GM21381 (cell line): ENCODE results near the gene JPT1.
"Not testable (repeated sequence)": the region's sequence is repeated elsewhere in the genome, so short reads cannot be mapped to it uniquely, and the experiment has no call there.

Experiments used
- ATAC-seq: cut with Tn5 transposase; IDR thresholded peaks from one replicate; pipeline ENCODE4 v1.9.1; 2021; ENCODE audit warnings: mild to moderate bottlenecking, moderate library complexity; ENCODE audit not compliant: unreplicated experiment

JPT1 gene

DNA sequence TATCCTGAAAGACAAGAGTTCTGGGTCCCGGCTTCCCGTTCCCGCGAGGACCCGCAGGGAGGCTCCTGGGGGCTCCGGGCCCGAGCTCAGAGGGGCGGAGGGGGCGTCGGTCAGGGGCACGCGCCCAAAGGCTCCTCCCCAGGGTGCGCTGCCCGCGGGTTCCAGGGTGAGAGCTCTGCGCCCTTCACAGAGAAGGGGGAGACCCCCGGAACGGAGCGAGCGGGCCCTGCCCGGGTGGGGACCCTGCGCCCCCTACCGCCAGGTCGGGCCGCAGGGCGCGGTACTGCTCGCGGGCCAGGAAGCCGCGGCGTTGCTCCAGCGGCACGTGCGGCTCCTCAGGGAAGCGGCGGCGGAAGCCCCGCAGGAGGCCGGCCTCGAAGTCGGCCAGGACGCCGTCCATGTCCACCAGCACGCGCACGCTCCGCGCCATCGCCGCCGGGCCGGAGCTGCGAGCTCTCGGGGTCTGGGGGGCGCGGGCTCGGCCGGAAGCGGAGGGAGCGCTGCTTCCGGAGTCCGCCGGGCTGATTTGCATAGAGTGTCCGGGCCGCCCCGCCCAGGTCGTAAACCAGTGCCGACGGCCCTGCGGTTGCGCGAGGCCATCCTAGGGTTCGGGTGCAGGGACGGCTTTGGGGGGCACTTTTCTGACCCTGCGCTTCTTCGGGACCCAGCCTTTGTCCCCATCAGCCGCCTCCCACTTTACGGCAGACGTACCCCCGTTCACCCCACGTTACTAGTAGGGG is 22.9 kb downstream of the JPT1 start, which contains the start of gene NT5C:
Gene NT5C, minus strand, starts transcription at position 465 of the 740 bp plus-strand sequence. Its CDS starts 35 bp downstream, at position 430.
- peak; percentile 83 for ATAC-seq

DNA sequence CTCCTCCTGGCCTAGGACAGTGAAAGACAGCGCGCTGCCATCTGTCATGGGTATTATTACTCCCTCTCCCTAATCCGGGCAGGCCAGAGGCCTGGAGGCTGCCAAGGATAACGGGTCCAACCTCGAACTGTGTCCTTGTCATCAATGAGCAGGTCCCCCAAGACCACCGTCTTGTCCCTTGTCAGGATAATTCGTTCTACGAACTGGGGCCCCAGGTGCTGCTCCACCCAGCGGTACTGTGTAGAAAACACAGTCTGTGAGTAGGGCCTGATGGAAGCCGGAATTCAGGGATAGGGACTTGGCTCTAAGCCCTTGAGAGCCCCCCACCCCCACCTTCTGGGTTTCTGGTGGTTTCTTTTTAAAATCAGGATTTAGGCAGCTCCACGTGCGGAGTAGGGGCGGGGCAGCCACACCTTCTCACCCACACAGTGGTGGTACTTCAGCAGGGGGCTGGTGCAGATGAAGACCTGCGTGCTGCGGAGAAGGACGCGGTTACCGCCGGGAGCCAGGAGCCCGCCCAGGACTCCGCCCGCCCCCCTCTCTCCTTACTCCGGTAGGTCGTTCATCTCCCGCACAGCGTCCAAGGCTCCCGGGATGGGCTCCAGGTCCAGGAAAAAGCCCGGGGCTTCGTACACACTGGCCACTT is 23.6 kb downstream of the JPT1 start:
- no peak for ATAC-seq

DNA sequence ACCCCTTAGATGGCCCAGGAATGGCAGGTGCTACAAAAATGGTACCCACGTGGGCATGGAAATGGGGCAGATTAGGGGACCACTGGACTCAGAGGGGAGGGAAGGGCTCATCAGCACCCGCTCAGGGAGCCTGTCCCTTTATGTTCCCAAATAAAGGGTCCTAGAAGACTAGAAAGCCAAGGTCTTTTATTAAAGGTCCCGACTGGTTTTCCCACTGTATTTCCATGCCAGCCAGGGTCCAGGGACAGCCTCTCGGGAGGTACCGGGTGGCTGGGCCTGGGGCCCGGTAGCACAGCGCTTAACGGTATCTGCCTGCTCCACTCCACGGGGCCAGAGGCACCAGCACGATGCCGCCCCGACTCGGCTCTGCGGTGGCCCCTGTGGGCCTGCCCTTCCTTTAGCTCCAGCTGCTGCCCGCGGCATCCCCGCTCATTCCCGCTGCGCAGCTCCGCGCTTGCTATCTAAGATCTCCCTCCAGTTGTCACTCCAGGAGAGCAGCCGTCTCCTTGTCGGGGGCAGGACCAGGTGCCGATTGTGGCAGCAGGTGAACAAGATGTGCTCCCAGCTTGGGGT is 24.2 kb downstream of the JPT1 start:
- ATAC-seq: no peak

DNA sequence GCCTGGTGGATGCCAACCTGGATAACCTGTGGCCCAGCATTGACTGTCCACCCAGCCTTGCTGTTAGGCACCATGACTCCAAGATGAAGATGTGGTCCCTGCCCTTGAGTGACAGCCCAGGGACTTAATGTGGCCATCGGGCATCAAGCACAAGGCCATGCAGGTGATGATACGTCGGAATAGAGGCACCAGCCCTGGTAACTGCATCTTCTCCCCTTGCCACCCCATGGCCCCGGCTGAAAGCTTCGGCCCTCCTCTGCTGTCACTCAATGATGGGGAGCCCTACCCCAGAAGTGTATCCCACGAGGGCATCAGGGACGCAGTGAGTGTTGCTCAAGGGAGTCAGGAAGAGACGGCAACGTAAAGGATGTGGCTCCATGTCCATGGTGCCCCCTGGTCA is 24.7 kb downstream of the JPT1 start:
- no peak for ATAC-seq

GRCh38 chr17:75128694-75129505 is 25.4 kb downstream of the JPT1 start:
- ATAC-seq: no peak

DNA sequence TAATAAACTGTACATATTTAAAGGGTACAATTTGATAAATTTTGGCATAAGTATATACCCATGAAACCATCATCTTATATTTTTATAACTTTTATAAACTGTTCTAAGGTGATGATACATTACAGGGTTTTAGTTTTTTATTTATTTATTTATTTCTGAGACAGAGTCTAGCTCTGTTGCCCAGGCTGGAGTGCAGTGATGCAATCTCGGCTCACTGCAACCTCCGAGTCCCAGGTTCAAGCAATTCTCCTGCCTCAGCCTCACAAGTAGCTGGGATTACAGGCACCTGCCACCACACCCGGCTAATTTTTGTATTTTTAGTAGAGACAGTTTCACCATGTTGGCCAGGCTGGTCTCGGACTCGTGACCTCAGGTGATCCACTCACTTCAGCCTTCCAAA is 26.4 kb downstream of the JPT1 start:
- ATAC-seq: not testable (repeated sequence)

DNA sequence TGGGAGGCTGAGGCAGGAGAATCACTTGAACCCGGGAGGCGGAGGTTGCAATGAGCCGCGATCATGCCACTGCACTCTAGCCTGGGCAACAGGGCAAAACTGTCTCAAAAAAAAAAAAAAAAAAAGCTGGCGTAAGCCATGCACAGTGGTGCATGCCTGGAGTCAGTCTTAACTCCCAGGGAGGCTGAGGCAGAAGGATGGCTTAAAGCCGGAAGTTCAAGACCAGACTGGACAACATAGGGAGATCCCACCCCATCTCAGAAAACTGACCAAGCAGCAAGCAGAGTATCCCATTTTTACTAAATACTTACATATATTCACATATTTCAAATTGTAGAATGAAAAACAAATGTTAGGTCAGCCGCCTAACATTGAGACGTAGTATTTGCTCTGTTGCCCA is 27.4 kb downstream of the JPT1 start:
- ATAC-seq: no peak

DNA sequence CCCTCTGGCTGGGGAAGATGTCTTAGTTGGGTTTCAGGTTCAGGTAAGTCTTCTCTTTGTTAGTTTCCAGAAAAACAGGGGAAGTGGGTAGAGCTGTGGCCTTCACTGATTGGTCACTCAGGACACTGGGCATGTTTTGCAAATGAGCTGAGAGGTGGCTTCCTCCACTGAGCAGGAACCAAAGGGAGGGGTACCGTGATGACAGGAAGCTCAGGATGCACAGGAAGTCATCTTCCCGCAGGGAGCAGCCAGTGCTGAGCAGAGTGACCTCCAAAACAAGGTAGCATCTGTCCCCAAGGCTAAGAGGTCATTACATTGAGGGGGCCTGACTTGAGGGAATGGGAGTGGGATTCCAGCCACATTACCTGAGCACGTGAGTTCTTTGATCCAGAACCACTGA is 28.3 kb downstream of the JPT1 start:
- ATAC-seq: no peak

- ATAC-seq: no peak
Measured at GRCh38 chr17:75124819-75125162, 29.5 kb downstream of the JPT1 start.

- no peak for ATAC-seq
Measured at GRCh38 chr17:75124041-75124818, 30.1 kb downstream of the JPT1 start.

- ATAC-seq: no peak
Measured at GRCh38 chr17:75118307-75118706, 36.0 kb downstream of the JPT1 start.

DNA sequence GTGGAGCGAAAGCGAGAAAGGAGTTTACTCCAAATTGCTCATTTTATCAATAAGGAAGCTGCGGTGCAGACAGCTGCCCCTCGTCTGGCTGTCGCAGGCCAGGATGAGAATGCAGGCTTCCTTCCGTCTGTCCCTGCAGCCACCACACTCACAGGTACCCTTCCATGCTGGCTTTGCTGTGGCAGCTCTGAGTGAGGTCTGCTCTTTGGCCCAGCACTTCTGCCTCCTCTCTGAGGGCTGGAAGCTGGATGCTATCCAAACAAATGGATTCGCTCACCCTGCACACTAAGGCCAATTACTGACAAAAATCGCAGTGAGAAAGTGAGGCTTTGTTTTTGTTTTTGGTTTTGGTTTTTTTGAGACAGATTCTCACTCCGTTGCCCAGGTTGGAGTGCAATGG is 37.6 kb downstream of the JPT1 start:
- no peak for ATAC-seq

DNA sequence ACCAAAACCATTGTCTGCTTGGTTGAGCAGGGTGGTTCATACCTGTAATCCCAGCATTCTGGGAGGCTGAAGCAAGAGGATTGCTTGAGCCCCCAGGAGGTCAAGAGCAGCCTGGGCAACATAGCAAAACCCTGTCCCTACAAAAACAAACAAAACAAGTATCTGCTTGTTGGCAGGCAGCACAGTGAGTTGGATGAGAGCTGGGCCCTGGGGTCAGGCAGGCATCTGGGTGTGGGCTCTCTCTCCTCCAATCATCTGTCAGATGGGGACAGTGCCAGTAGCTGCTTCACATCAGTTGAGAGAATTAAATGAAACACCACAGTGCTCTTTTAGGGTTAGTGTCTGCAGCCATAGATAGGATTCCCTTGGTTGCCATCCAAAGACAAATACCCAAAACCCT is 38.8 kb downstream of the JPT1 start:
- no peak for ATAC-seq

DNA sequence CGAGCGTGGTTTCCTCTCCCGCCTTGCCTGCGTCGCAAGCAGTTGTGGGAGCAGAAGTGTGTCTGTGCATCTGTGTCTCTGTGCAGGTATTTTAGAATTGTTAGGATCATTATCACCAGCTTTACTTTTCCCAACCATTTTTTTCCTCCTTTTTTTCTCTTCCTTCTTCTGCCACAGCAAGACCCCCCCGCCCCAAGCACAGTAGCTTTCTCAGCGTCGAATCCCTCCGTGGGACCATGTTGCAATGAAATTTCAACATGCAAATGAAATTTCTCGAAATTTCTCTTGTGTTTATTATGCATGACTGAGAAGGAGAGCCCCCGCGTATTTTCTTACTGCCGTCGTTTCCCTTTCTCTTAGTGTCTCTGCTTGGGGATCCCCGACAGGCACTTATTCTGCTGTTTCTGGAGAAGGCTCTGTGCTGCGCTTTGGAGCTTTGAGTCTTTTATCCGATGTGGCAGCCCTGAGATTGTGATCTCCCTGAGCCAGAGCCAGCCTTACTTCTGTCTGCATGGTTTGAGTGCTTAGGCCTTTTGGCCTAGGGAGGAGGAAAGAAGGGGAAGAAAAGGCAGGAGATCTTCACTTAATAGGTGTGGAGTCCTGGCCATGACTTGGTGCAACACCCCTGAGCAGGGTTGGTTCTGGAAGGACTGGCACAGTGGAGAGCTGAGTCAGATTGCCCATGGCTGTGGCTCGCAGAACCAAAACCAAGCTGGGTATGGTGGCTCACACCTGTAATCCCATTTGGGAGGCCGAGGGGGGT is 39.6 kb downstream of the JPT1 start:
- no peak for ATAC-seq

DNA sequence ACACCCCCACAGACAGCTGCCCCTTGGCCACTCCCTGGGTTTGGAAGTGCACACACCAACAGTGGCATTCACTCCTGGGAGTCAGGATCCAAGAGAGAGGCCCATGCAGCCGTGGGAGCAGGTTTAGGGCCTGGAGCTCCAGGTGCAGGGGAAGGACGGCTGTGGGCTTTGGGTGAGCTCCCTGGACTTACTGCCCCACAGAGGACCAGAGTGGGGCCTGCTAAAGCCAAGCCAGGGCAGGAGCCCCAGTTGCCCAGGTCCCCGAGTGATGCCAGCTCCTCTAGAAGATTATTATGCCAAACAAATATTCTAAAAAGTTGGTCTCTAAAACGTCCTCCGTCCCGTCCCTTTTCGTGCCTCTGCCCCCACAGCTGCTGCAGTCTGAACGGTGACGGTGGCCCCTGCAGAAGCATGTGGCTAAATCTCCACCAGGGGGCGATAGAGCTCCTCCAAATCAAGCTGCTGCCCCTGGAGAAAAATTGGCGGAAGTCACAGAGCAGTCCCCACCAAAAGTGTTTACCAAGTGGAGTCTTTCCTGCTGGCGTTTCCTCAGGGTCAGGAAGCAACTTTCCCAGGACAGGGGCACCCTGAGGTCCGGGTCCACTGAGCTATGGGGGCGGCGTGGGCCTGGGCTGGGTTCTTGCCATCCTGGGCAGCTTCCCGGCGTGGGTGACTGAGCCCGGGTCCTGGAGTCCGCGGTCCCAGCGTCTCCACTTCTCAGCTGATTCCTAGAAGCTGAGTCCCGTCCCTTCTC is 40.3 kb downstream of the JPT1 start:
- peak; percentile 52 for ATAC-seq

DNA sequence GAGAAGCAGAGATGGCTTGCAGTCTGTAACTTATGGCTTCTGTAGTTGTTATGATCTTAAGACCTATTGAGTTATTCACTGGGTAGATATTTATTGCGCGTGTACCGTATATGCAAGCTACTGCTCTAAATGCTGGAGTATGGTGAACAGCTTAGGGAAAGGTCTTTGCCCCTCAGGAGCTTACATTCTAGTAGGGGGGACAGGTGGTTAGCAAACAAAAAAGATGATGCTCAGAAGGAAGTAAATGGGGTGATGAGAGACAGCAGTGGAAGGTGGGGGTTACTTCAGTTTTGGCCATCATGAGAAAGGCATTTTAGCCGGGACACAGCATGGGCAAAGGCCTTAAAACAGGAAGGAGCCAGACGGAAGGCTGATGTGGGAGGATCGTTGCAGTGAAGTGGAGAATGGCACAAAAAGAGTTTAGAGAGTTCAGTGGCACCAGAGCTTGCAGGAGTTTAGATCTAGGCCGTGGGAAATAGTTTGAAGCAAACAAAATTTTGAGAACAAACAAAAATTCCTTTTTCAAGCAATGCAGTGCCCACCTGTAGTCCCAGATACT is 42.5 kb downstream of the JPT1 start:
- ATAC-seq: no peak

GRCh38 chr17:75110234-75110937 is 43.9 kb downstream of the JPT1 start:
- ATAC-seq: no peak
